Measurements from ENCODE around the gene COL27A1.

Gene COL27A1

DNA sequence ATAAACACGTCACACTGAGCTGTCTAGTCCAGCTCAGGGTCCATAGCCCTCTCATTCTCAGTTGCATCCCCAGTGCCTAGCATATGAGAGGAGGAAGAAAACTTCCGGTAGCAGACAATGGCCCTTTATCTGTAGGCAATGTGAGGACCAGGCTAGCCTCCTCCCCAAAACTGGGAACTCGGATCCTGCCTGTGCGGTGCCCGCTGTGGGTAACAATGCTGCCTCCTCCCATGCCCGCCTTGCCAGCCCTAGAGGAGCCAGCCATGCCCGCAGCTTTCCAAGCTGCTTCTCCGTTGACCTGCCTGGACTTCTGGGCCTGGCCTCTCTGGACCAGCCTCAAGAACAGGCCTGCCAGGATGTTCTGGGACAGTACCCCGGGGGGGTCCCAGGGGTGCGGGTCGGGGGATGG lies 93.0 kb downstream of the COL27A1 start:
- no peak for DNase-seq (ENCODE audit: low spot score)

- no peak for DNase-seq (ENCODE audit: low spot score)
Observed at GRCh38 chr9:114249424-114250234, 94.3 kb downstream of the COL27A1 start.

GRCh38 chr9:114250235-114250568 lies 94.9 kb downstream of the COL27A1 start:
- DNase-seq (ENCODE audit: low spot score) = no peak

DNA sequence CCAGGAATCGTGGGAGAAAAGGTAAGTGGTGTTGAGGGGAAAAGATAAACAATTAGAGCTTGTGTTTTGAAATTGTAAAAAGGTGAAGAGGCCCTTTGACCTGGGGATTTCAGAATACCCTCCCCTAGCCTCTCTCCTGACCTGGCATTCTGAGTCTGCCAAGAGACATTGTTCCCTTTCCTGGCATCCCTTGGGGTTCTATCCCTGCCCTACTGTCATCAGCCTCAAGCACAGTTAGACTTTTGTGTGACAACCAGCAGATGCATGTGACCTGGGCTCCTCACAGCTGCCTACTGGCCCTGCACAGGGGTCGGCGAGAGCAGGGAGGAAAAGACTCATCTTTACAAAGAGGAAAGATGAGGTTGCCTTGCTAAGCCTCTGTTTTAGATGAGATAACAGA lies 95.3 kb downstream of the COL27A1 start:
- no peak for DNase-seq (ENCODE audit: low spot score)

- no peak for DNase-seq (ENCODE audit: low spot score)
Observed at GRCh38 chr9:114252394-114252793, 97.1 kb downstream of the COL27A1 start.

DNA sequence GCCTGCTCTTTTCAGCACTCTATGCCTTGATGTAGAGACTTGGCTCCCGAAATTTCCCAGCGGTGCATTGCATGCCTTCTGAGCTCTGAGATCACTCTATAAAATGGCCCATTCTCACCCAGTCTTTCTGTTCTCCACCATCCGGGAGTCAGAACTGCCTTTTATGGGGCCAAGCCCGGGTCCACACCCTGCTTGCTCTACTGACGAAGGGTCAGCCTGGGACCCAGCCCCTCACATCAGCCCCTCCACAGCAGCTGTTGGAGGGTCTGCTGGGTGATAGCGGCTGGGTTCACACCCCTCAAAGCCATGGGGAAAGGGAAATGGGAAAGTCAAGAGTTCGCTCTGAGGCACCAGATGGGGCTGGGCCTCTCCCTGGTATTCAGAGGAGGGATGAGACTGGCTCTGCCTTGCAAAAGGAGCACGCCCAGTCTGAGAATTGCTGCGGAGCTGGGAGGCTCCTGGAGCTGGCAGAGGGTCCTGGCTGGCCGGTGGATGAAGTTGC lies 101.5 kb downstream of the COL27A1 start:
- no peak for DNase-seq (ENCODE audit: low spot score)

DNA sequence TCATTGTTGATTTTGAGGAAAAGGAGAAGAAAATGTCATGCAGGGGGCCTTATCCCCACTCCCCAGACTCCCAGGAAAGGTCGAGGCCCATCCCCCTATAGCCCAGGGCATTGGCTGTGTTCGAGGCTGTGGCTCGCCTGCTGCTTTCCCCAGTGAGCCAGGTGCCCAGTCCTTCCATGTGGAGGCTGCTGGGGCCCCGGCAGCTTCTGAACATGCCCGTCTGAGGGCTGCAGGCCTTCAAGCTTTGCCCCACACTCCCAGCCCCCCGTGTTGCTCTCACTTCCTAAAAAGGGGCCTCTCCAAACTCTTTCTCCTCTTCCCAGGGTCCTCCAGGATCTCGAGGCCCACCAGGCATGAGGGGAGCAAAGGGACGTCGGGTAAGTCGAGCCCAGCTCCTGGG lies 102.9 kb downstream of the COL27A1 start:
- no peak for DNase-seq (ENCODE audit: low spot score)

GRCh38 chr9:114258866-114259797 lies 103.8 kb downstream of the COL27A1 start:
- DNase-seq (ENCODE audit: low spot score) = no peak

DNA sequence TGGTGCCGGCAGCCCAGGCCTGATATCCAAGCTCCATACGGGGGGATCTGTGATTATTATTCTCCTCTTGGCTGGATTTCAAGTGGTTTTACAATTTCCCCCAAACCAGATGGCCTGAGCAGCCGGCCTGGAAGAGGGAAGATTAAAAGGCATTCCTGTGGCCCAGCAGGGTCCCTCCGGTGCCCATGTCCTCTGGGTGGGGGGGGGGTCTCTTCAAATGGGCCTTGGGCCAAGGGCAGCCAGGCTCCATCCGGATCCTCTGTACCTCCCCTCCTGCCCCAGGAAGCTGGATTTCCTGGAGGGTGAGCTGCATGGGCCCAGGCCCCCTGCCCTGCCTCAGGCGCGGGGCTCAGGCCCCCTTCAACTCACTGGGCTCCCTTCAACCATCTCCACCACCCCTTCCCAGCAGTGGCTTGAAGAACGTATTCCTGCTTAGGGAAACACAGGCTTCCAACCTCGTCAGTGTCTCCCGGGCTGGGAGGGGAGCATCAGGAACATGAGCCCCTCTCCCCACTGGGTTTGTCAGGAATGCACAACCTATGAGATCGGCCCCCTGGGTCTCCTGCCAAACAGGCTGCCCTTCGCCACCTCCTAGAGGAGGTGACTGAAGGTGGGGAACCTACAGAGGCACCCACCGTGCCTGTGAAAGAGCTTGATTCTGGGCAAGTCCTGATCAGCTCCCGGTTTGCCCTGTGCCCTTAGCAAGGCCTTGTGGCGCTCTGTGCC lies 104.6 kb downstream of the COL27A1 start:
- no peak for DNase-seq (ENCODE audit: low spot score)

GRCh38 chr9:114261026-114261425 lies 105.7 kb downstream of the COL27A1 start:
- DNase-seq (ENCODE audit: low spot score) = no peak

DNA sequence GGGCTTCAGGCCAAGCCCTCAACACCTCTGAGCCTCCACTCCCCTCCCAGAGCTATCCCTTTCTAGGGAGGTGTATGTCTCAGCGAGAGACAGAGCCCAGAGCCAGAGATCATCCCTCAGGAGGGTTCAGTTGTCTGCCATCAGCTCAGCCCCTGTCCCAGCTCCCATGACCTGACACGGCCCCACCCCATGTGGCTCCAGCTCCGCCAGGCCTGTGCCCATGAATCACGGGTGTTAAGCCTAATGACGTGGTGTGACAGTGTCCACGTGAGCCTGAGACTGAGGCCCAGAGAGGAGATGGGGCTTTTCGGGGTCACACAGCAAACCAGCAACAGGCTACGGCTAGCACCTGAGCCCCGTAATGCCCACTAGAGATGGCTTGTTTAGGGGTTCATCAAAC lies 106.7 kb downstream of the COL27A1 start:
- no peak for DNase-seq (ENCODE audit: low spot score)

GRCh38 chr9:114263853-114264510 lies 108.6 kb downstream of the COL27A1 start:
- no peak for DNase-seq (ENCODE audit: low spot score)

- DNase-seq (ENCODE audit: low spot score) = no peak
Observed at GRCh38 chr9:114264806-114265550, 109.6 kb downstream of the COL27A1 start.

- no peak for DNase-seq (ENCODE audit: low spot score)
Observed at GRCh38 chr9:114266969-114267368, 111.6 kb downstream of the COL27A1 start.

DNA sequence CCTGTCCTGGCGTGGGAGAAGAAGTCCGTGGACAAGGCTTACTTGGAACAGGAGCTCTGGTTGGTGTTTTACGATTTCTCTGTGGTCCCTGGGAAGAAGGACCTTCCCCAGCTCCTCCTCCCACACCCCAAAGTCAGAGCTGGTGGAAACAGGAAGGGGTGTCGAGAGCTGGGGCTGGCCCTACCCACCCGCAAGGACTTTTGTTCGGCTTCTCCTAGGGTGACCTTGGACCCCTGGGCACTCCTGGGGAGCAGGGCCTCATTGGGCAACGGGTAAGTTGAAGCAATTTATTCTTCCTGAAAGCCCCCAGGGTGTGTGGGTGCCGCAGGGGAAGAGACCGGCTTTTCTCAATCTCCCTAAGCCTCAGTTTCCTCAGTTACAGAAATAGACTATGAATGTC lies 113.7 kb downstream of the COL27A1 start:
- no peak for DNase-seq (ENCODE audit: low spot score)

DNA sequence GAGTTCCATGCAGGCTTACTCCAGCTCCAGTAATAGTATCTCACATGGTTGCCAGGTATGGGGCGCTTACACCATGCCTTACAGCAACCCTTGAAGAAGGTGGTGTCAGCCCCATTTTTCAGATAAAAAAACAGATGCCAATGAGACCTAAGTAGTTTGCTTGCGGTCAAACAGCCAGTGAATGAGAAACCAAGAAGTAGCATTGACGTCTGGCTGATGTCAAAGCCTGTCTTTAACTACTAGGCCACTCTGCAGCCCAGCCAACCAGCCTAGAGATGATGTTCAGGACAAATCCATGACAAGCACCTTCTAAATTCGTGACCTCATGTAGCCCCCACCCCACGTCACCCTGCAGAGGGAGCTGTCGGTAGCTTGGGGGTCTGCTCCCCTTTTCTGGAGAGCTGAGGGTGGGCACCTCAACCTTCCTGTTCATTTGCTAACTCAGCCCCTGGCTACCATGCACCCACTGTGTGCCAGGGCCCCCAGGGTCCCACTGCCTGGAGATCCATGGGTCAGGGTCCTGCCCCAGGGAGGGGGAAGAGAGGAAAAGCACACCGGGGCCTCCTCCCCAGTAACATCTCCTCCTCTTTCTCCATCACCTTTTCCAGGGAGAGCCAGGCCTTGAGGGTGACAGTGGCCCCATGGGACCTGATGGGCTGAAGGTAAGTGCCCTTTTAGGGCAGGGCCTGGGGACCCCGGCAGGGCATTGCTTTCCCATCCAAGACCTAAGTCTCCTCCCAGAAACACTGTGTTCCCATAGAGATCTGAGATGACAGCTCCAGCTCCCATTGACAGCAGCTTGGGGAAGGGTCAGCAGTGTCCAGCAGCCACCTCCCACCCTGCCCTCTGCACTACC lies 115.0 kb downstream of the COL27A1 start:
- no peak for DNase-seq (ENCODE audit: low spot score)

DNA sequence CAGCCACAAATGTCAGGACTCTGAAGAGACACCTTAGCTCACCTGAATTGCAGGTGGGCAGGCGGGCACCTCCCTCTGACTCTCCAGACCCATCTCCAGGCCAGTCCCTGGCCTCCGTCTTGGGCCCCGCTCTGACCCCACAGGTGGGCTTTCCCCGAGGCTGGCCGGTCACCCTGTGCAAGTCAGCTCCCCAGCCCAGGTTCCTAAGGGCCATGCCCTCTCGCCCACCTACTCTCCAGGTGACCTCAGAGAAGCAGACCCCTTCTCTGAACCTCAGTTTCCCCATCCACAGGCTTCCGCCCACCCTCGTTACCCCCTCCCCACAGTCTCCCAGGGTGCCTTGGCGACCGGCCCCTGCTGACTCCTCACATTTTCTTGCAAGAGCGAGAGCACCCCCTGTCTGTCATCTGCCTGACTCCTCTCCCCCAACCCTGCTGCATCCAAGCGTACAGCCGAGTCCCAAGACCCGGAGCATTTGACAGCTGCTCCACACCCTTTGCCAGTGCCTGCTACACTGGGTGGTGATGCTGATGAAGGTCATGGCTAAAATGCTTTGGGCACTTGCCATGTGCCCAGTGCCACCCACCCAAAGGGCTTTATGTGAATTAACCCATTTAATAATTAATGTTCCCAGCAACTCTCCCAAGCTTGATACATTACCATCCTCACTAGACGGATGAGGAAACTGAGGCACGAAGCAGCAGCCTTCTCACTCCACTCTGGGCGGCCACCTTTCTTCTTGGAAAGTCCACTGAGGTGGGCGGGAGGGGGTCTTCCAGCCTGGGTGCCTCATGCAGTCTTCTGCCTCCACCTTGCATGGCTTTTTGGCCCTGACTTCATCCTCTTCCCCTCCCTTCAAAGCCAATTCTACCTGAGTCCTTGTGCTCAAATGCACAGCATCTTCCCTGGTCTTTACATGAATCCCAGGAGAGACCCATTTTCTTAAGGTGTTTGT lies 116.5 kb downstream of the COL27A1 start:
- DNase-seq (ENCODE audit: low spot score) = no peak

GRCh38 chr9:114272739-114273431 lies 117.5 kb downstream of the COL27A1 start:
- no peak for DNase-seq (ENCODE audit: low spot score)

All from CD4-positive, alpha-beta T cell treated with Interleukin-2 at 100 ng/mL for 4 hours (primary cell).